Adrenal gland (tissue), 12 donors: ENCODE data around the gene REXO1. TPM values are rescaled to one million over a fixed set of nuclear protein-coding genes. Genes with fewer than 3 reads are reported as not detected.

Experiments used
- DNase-seq, 7 donors: peaks; one replicate each; pipeline ENCODE4 v3.0.0-alpha.2; 2019 to 2020
- H3K27ac ChIP-seq, 5 donors: fragments of 200-600 bp; sonication (generic) in 4 of 5; 1 replicate in 3 of 5; 2 replicates in 2 of 5; pipeline versions ENCODE4 v1.5.1 to v1.8.0; 2016 to 2020; ENCODE audit warnings: mild to moderate bottlenecking in 1 of 5
- H3K27me3 ChIP-seq: fragments of 200-600 bp; 2 replicates; pipeline ENCODE4 v1.8.0; 2021
- H3K36me3 ChIP-seq, 2 donors: fragments of 200-600 bp; replicated peaks in 1 of 2; 1 replicate in 1 of 2; 2 replicates in 1 of 2; pipeline versions ENCODE4 v1.5.1 to v1.8.0; 2018 to 2022
- H3K4me1 ChIP-seq, 2 donors: fragments of 200-600 bp; replicated peaks in 1 of 2; 1 replicate in 1 of 2; 2 replicates in 1 of 2; pipeline versions ENCODE4 v1.5.1 to v1.8.0; 2018 to 2021
- H3K4me3 ChIP-seq, 4 donors: fragments of 200-600 bp; sonication (generic) in 3 of 4; one replicate each; pipeline ENCODE4 v1.5.1; 2016 to 2018
- H3K9me3 ChIP-seq, 3 donors: fragments of 200-600 bp; sonication (generic) in 1 of 3; replicated peaks in 1 of 3; 1 replicate in 2 of 3; 2 replicates in 1 of 3; pipeline versions ENCODE4 v1.5.1 to v1.8.0; 2016 to 2021
- CTCF ChIP-seq, 6 experiments: fragments of 450-650 bp in 4 of 6; fragments of 200-600 bp in 2 of 6; sonication (generic) in 1 of 6; IDR thresholded peaks; 1 replicate in 5 of 6; 2 replicates in 1 of 6; pipeline versions ENCODE4 v1.5.1 to v1.8.0; 2016 to 2021; ENCODE audit warnings: antibody characterized with exemption in 6 of 6, mild to moderate bottlenecking in 2 of 6, moderate library complexity in 1 of 6
- POLR2A ChIP-seq, 2 donors: fragments of 450-650 bp; IDR thresholded peaks; one replicate each; pipeline ENCODE4 v1.6.1; 2017; ENCODE audit warnings: antibody characterized with exemption in 2 of 2, mild to moderate bottlenecking in 2 of 2, moderate library complexity in 1 of 2
- WGBS, 4 donors: extraction: QIAGEN DNeasy Blood & Tissue Kit in 2 of 4; methylation state at CpG; one replicate each; pipeline versions ENCODE4 v1.1.5 to v1.1.7; 2013 to 2017; 5-methylcytosine and 5-hydroxymethylcytosine counted together
- intact Hi-C, 2 donors: fragments of 100-400 bp; cut with DNase I; formaldehyde crosslinking; loops; one replicate each; pipeline versions ENCODE4 v1.14.1 to v1.15.0; 2022 to 2023
- polyA plus RNA-seq, 3 donors: library from polyadenylated mRNA; stranded (reverse); fragments of 200-250 nt in 2 of 3; fragments of 350-450 nt in 1 of 3; fragmentation: Illumina TruSeq in 1 of 3; extraction: RNeasy Lipid Tissue Mini Kit (QIAGEN cat#74804) in 1 of 3; gene quantifications; one replicate each; pipeline ENCODE4 v1.2.3, GENCODE V29; 2013 to 2014
- total RNA-seq, 9 donors: library from RNA; depleted of rRNA in 4 of 9; stranded (reverse); fragments of >200 nt in 4 of 9; fragments of 120-200 nt in 1 of 9; fragmentation: NEBNext Ultra II Directional in 1 of 9; extraction: Animal tissue kit (Norgen Biotek cat#: 25700) in 1 of 9; gene quantifications; one replicate each; pipeline versions ENCODE4 v1.1.0 to v1.2.4, GENCODE V29; 2013 to 2023
- donor health status: healthy with polysubstance abuse.
- donor health status: Bipolar disorder and iron deficiency.
- donor health status: DM: yes; HTN: yes; CAD: no.
- donor health status: DM: no; HTN: no; CAD: no.
- donor health status: DM: no; HTN: no; CAD: no.
- donor health status: DM: yes; HTN: yes; CAD: no.

The REXO1 gene
- total and polyA plus RNA-seq, 12 donors: 9.3 to 155 (median 44.5) TPM

GRCh38 chr19:1856698-1857603 is 8.7 kb upstream of the REXO1 start:
- TF ChIP-seq POLR2A (IDR thresholded peaks at IDR 0.05): peak in 1 of 2 donors; percentile 3
- no peak for TF ChIP-seq CTCF (IDR thresholded peaks at IDR 0.05)
- Histone ChIP-seq H3K36me3 (no peaks in the 10 kb centered on the region), H3K27ac (peak overlapping the region; percentile 81 to 92 (median 86)), H3K9me3 (no peaks in the 10 kb centered on the region), H3K4me1 (peaks cover 52 to 75% of the 10 kb centered on the region in 2 donors), H3K4me3 (peak overlapping the region in 2 of 4 donors; percentile 13 to 53), H3K27me3 (no peaks in the 10 kb centered on the region)
- 11 to 14% (median 12%) methylated on average over 13 to 70 of the region's 73 CpGs for WGBS, 4 donors
- DNase-seq: peak; percentile 83 to 96 (median 90)
- intact Hi-C loops: no loop called here

DNA sequence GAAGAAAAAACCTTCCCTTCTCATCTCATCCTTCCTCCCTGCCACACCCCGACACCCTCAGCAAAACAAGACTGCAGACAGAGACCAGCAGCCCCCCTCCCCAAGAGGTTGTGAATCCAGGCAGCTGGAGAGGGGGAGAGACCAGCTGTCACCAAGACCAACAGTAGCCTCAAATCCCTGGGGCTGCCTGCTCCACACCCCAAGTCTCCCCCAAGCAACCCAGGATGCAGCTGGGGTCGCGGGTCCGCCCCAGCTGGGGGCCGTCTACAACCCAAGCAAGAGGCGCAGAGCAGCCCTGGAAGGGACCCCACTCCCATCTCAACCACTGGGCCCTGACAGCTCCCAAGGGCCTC is 8.0 kb upstream of the REXO1 start:
- DNase-seq: no peak
- 40 to 100% (median 48%) methylated on average over 1 to 6 of the region's 6 CpGs for WGBS, 4 donors
- H3K9me3 ChIP-seq: no peaks in the 10 kb centered on the region
- H3K4me1 ChIP-seq: peaks cover 46 to 73% of the 10 kb centered on the region in 2 donors
- H3K4me3 ChIP-seq: peak overlapping the region in 2 of 4 donors; percentile 13 to 53
- H3K36me3 ChIP-seq: no peaks in the 10 kb centered on the region
- intact Hi-C loops: no loop called here
- TF ChIP-seq POLR2A (IDR thresholded peaks at IDR 0.05) (no peak), CTCF (IDR thresholded peaks at IDR 0.05) (no peak)
- no peaks in the 10 kb centered on the region for H3K27me3 ChIP-seq
- peak overlapping the region; percentile 62 to 92 (median 86) for H3K27ac ChIP-seq

- peak in 1 of 7 donors; percentile 76 for DNase-seq
- H3K27me3 ChIP-seq: no peaks in the 10 kb centered on the region
- peaks cover 43 to 70% of the 10 kb centered on the region in 2 donors for H3K4me1 ChIP-seq
- H3K9me3 ChIP-seq: no peaks in the 10 kb centered on the region
- H3K36me3 ChIP-seq: no peaks in the 10 kb centered on the region
- TF ChIP-seq CTCF (IDR thresholded peaks at IDR 0.05) (no peak), POLR2A (IDR thresholded peaks at IDR 0.05) (no peak)
- peak overlapping the region; percentile 62 to 92 (median 86) for H3K27ac ChIP-seq
- WGBS, 4 donors: 28 to 42% (median 38%) methylated on average over 2 to 13 of the region's 13 CpGs
- H3K4me3 ChIP-seq: peak overlapping the region in 1 of 4 donors; percentile 53
- intact Hi-C loops: no loop called here
Observed at GRCh38 chr19:1855828-1856255, 7.6 kb upstream of the REXO1 start.

GRCh38 chr19:1855040-1855827 is 7.0 kb upstream of the REXO1 start:
- Histone ChIP-seq H3K4me1 (peaks cover 43 to 70% of the 10 kb centered on the region in 2 donors), H3K4me3 (peak overlapping the region in 1 of 4 donors; percentile 53), H3K27ac (peak overlapping the region; percentile 84 to 94 (median 87)), H3K36me3 (no peaks in the 10 kb centered on the region), H3K27me3 (no peaks in the 10 kb centered on the region), H3K9me3 (no peaks in the 10 kb centered on the region)
- intact Hi-C loops: no loop called here
- TF ChIP-seq CTCF (IDR thresholded peaks at IDR 0.05): peak in 1 of 6 experiments; percentile 5
- TF ChIP-seq POLR2A (IDR thresholded peaks at IDR 0.05): peak in 1 of 2 donors; percentile 77
- peak; percentile 92 to 97 (median 95) for DNase-seq
- WGBS, 4 donors: 8 to 30% (median 13%) methylated on average over 3 to 33 of the region's 33 CpGs
